Neural cell (in vitro differentiated cells): ENCODE measurements around the gene NUBP2.

Source experiments
- EZH2 ChIP-seq: fragments of 200-600, 300-800 bp; shearing (Covaris generic), sonication (generic); IDR thresholded peaks from 2 replicates; pipeline ENCODE4 v1.6.1; 2014; ENCODE audit warnings: antibody characterized with exemption, low read length, borderline replicate concordance, mild to moderate bottlenecking; ENCODE audit not compliant: insufficient read depth, poor library complexity, severe bottlenecking
- TF ChIP-seq, protein P1 (sequence below): IDR thresholded peaks from 2 replicates; pipeline ENCODE4 v1.6.1; 2012; ENCODE audit warnings: borderline replicate concordance

DNA sequence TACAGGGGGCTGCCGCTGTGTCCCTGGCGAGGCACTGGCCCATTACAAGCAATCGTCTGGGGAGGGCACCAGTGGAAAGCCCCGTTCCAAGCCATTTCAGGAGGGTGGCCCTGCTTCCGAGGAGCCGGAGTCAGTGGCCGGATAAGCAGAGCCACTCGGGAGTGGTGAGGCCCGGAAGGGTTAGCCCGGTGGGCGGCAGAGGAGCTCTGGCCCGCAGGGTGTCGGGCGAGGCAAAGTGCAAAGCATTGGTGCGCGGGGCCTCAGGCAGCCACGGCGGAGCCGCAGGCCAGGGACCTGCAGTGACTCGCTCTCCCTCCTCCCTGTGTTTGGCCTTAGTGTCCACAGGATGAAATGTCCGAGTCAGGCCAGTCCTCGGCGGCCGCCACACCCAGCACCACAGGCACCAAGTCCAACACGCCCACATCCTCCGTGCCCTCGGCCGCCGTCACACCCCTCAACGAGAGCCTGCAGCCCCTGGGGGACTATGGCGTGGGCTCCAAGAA is 36.0 kb upstream of the NUBP2 start:
- TF ChIP-seq EZH2, result no peak
- TF ChIP-seq, protein P1, sequence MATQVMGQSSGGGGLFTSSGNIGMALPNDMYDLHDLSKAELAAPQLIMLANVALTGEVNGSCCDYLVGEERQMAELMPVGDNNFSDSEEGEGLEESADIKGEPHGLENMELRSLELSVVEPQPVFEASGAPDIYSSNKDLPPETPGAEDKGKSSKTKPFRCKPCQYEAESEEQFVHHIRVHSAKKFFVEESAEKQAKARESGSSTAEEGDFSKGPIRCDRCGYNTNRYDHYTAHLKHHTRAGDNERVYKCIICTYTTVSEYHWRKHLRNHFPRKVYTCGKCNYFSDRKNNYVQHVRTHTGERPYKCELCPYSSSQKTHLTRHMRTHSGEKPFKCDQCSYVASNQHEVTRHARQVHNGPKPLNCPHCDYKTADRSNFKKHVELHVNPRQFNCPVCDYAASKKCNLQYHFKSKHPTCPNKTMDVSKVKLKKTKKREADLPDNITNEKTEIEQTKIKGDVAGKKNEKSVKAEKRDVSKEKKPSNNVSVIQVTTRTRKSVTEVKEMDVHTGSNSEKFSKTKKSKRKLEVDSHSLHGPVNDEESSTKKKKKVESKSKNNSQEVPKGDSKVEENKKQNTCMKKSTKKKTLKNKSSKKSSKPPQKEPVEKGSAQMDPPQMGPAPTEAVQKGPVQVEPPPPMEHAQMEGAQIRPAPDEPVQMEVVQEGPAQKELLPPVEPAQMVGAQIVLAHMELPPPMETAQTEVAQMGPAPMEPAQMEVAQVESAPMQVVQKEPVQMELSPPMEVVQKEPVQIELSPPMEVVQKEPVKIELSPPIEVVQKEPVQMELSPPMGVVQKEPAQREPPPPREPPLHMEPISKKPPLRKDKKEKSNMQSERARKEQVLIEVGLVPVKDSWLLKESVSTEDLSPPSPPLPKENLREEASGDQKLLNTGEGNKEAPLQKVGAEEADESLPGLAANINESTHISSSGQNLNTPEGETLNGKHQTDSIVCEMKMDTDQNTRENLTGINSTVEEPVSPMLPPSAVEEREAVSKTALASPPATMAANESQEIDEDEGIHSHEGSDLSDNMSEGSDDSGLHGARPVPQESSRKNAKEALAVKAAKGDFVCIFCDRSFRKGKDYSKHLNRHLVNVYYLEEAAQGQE, result no peak
